GM18909 (cell line): ENCODE results near the gene SLC7A8.
"Not testable (repeated sequence)": the region's sequence is repeated elsewhere in the genome, so short reads cannot be mapped to it uniquely, and the experiment has no call there.

Experiments used
- ATAC-seq: cut with Tn5 transposase; IDR thresholded peaks from one replicate; pipeline ENCODE4 v1.9.1; 2021; ENCODE audit warnings: mild to moderate bottlenecking; ENCODE audit not compliant: unreplicated experiment, poor library complexity

SLC7A8 gene

DNA sequence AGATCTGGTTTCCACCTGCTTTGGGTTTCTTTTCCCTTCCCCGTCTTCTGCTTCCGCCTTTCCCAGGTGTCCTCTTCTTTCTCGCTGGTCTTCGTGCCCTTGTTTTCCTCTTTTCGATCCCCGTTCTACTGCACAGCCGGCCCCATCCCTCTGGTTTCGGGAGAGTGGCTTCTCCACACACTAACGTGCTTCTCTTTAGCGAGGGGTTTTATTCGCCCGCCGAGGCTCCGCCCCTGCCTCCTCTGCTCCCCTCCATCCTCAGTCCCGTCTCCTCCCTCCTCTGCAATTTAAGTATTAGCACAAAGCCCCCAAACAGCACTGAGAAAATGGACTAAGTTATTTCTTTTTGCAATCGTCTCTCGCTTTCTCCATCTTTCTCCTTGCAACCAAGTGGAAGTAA is at the start of gene SLC7A8:
Gene SLC7A8 (minus strand): TSS at position 182 of the 400 bp plus-strand sequence. CDS start 746 bp downstream, outside the sequence.
- ATAC-seq: no peak

GRCh38 chr14:23232241-23232808 is 48.9 kb upstream of the SLC7A8 start:
- not testable (repeated sequence) for ATAC-seq

DNA sequence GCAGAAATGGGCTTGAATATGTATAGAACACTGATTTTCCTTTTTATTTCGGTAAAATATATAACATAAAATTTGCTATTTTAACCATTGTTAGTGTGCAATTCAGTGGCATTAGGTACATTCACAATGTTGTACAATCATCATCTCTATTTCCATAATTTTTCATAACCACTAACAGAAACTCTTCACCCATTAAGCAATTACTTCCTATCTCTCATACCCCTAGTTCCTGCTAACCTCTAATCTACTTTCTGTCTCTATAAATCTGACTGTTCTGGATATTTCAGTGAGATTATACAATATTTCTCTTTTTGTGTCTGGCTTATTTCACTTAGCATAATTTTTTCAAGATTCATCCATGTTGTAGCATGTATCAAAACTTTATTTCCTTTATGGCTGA is 45.4 kb upstream of the SLC7A8 start:
- no peak for ATAC-seq

GRCh38 chr14:23227566-23227965 is 44.1 kb upstream of the SLC7A8 start:
- ATAC-seq: no peak

DNA sequence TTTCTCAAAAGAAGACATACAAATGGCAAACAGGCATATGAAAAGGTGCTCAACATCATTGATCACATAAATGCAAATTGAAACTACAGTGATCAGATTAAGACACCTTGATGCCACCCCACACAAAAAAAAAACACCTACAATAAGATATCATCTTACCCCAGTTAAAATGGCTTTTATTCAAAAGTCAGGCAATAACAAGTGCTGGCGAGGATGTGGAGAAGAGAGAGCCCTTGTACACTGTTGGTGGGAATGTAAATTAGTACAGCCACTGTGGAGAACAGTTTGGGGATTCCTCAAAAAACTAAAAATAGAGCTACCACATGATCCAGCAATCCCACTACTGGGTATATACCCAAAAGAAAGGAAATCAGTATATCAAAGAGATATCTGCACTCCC is 41.5 kb upstream of the SLC7A8 start:
- not testable (repeated sequence) for ATAC-seq

DNA sequence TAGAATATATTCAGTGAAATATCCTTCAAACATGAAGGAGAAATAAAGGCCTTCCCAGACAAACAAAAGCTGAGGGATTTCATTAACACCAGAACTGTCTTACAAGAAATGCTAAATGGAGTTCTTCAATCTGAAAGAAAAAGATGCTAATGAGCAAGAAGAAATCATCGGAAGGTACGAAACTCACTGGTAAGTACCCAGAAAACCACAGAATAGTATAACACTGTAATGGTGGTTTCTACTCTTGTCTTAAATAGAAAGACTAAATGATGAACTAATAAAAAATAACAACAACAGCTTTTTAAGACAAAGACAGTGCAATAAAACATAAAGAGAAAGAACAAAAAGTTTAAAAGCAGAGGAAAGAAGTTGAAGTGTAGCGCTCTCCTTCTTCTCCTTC is 35.6 kb upstream of the SLC7A8 start:
- no peak for ATAC-seq

GRCh38 chr14:23217032-23218020 is 33.9 kb upstream of the SLC7A8 start:
- no peak for ATAC-seq

DNA sequence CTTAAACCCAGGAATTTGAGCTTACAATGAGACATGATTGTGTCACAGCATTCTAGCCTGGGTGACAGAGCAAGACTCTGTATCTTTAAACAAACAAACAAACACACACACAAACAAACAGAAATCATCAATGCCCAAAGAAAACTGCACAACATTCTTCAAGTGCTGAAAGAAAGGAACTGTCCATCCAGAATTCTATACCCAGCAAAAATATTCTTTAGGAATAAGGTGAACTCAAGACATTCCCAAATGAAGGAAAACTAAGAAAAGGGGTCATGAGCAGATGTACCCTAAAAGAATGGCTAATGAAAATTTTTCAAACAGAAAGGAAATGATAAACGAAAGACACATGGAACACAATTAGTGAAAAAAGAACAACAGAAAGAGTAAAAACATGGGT is 32.0 kb upstream of the SLC7A8 start:
- ATAC-seq: no peak

- no peak for ATAC-seq
These were observed 26.4 kb upstream of the SLC7A8 start for GRCh38 chr14:23209651-23210423.

GRCh38 chr14:23208324-23208723 is 24.9 kb upstream of the SLC7A8 start:
- ATAC-seq: no peak

- no peak for ATAC-seq
These were observed 23.7 kb upstream of the SLC7A8 start for GRCh38 chr14:23207146-23207540.

GRCh38 chr14:23206422-23207145 is 23.1 kb upstream of the SLC7A8 start:
- no peak for ATAC-seq

DNA sequence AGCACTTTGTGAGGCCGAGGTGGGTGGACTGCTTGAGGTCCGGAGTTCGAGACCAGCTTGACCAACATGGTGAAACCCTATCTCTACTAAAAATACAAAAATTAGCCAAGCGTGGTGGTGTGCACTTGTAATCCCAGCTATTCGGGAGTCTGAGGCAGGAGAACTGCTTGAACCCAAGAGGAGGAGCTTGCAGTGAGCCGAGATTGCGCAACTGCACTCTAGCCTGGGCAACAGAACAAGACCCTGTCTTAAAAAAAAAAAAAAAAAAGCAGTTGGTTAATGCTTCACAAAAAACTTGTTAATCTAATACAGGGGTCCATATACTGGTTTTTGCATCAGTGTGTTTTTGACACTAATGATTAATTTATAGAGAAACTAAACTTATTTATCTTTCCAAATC is 18.5 kb upstream of the SLC7A8 start:
- ATAC-seq: no peak

GRCh38 chr14:23199141-23199540 is 15.7 kb upstream of the SLC7A8 start:
- ATAC-seq: not testable (repeated sequence)

- ATAC-seq: not testable (repeated sequence)
These were observed 13.0 kb upstream of the SLC7A8 start for GRCh38 chr14:23196487-23196886.

DNA sequence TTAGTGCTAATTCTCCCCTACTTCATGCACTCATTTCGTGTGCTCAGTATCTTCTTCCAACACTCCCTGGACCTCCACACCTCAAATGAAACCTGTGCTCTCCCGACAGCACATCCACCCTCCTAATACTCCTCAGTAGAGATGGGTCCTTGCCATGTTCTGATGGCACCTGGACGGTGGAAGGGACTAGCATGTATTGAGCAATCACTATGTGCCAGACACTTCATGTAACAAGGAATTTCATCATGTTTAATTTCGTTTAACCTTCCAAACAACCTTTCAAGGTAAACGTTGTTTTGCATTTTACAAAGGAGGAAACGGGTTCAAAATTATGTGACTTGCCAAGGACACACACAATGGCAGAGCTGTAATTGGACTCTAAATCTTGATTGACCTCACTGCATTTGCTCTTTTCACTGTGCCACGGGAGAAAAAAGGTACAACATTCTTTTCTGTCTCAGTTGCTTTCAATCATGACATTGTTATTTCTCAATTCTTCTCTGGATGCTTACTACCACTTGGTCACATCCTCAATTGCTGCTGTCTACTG is 12.2 kb upstream of the SLC7A8 start:
- no peak for ATAC-seq

DNA sequence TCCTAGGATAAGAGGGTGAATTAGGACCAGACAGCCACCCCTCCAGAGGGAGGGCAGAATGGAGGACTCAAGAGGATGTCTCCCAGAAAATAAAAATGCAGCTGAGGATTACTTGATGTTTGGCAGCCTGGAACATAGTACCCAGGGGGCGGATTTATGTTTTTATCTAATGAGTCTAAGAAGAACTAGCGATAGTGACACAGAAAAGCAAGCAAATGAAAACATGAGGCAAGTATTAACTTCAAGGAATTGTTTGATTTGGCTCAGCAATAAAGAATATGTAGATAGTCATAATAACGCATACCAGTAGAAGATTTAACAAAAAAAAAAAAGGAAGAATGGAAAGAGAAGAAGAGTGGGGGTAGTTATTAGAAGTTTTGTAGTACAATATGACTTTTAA is 10.0 kb upstream of the SLC7A8 start:
- ATAC-seq: no peak

DNA sequence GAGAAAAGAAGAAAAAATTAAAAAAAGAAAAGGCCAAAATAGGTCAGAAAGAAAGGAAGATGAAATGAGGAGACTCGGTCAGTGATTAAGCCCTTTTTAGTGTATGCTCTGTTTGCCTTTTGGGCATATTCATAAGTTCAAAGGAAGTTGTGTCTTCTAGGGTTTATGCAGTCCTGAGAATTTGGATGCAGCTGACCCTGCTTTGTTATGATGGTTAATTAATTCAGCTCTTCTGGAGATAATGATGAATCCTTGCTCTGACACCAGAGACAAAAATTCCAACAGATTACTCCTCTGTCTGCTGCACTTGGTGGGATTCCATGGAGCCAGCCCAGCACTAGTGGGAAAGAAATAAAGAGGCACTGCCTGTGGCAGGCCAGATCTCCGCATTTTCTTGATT is 4.5 kb upstream of the SLC7A8 start:
- no peak for ATAC-seq

GRCh38 chr14:23186913-23187654 is 3.6 kb upstream of the SLC7A8 start:
- ATAC-seq: no peak
